AG10803 (cell line): ENCODE measurements around the gene OSBPL2.

Experiments used
- DNase-seq: peaks from one replicate; pipeline ENCODE4 v3.0.0; 2010; ENCODE audit warnings: low read depth
- H3K4me3 ChIP-seq: 2 replicates; pipeline ENCODE4 v1.5.1; 2011; ENCODE audit warnings: mild to moderate bottlenecking, low read length, control low read depth
- TF ChIP-seq, protein P1 (sequence below): conservative IDR thresholded peaks from 2 replicates; pipeline ENCODE4 v1.5.1; 2011; ENCODE audit warnings: mild to moderate bottlenecking, low read length, control low read depth, inconsistent platforms

Gene OSBPL2

DNA sequence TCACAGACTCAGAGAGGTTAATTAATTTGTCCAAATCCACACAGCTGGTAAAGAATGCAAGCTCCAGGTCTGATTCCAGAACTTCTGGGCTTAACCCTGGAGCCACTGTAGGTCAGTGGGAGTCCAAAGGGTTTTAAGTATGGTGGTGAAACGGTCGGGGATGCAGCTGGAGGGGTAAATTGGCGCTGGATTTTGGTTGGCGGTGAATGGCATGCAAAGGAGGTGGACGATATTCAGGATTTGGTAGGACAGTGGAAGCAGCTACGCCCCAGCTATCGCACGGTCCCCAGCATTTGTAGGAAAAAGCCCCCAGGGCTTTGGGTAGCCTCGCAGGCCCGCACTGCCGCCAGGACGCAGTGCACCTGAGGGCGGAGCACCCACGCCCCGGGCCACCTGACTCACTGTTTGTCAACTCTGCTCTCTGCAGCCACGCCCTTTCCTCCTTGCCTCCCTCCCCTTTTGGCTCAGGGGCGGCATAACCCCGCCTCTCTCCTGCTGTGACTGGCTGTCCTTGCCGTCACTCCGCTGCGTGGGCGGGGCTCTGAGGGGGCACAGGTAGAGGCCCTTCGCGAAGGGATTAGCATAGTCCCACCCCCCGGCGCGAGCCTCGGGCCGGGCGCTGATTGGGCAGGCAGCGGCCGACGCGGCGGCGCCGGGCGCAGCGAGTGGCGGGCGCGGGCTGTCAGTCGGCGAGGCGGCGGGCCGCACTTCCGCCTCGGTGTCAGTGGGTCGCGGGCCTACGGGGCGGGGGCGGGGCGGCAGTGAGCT, at the start of gene OSBPL2:
OSBPL2 (plus strand) TSS at position 721 of the 768 bp plus-strand sequence. CDS start 17,664 bp downstream, outside the sequence.
- DNase-seq: peak; percentile 95
- H3K4me3 ChIP-seq: peak within 1 kb of the TSS; percentile 92
- TF ChIP-seq, protein P1, sequence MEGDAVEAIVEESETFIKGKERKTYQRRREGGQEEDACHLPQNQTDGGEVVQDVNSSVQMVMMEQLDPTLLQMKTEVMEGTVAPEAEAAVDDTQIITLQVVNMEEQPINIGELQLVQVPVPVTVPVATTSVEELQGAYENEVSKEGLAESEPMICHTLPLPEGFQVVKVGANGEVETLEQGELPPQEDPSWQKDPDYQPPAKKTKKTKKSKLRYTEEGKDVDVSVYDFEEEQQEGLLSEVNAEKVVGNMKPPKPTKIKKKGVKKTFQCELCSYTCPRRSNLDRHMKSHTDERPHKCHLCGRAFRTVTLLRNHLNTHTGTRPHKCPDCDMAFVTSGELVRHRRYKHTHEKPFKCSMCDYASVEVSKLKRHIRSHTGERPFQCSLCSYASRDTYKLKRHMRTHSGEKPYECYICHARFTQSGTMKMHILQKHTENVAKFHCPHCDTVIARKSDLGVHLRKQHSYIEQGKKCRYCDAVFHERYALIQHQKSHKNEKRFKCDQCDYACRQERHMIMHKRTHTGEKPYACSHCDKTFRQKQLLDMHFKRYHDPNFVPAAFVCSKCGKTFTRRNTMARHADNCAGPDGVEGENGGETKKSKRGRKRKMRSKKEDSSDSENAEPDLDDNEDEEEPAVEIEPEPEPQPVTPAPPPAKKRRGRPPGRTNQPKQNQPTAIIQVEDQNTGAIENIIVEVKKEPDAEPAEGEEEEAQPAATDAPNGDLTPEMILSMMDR: no peak

DNA sequence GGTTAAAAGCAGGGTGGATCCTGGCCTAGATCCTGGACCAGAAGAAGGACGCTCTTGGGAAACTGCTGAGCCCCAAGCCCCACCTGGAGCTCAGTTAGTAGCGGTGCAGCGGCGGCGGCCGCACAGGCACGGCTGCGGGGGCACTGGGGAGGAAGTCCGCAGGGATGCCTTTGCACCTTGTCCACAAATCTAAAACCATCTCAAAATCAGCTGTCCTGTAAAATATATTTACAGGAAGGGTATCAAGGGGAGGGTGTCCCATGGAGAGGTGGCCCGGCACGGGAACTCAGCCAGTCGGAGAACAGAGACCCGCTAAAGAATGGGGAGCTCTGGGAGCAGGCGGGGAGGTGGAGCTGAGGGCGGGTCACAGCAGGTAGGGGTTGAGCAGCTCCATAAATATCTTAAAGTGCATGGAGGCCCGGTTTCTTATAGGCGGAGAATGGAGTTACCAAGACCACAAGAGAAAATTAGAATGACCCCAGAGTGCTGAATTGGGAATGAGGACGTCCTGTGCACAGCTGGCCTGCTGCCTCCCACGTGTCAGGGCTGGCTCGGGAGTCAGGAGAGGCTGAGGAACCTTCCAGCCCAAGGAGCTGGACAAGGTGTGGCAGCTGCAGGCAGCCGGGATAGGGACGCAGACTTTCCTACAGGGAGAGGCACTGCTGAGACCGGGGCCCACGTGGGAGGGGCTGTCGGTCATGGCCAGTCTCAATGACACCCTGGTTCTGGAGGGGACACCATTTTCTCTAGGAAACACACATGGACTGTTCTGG, 47.5 kb upstream of the OSBPL2 start:
- TF ChIP-seq, protein P1: no peak
- DNase-seq: no peak
- no peak overlapping the region for H3K4me3 ChIP-seq

DNA sequence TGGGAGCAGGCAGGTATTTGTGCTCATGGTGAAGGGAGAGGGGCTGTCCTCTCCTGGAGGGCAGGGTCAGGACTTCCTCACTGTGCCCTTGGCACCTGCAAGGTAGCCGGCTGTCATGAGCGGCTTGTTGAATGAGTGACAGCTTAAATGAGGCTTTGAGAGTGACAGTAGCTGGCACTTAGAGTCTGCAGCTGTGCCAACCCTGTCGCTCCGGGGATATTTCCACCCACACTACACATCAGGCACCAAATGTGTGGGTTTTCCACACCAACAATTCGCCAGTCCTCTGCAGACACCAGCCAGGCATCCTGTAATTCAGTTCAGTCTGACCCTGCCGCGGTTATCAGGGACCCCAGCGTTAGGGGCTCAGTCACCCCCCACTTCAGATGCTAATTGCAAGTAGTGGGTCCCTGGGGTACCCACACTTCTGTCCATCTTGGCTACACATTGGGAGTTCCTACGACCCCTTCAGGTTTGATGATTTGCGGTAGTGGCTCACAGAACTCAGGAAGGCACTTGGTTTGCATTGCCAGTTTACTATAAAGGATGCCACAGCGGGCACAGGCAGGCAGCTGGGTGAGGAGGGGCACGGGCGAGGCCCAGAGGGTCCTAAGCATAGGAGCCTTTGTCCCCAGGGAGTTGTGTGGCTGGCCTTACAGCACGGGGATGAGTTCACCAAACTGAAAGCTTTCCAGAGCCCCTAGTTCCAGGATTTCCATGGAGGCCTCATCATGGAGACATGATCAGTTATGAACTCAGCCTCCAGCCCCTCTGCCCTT, 46.4 kb upstream of the OSBPL2 start:
- DNase-seq: no peak
- no peak overlapping the region for H3K4me3 ChIP-seq
- TF ChIP-seq, protein P1: no peak

DNA sequence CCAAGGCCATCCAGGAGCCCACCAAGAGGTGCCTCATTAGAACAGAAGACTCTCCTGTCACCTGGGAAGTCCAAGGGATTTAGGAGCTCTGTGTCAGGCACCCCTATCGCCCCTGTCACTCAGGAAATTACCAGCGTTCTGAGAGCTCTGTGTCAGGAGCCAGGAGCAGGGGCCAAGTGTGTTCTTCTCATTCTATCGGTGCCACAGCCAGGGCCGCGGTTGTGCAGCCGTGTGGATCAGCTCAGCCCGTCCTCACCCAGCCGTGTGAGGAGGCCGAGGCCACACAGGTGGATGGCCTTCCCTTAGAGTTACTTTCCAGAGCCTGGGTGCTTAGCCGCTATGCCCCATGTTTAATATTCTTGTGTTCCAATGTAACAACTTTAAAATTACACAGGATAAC, 45.7 kb upstream of the OSBPL2 start:
- H3K4me3 ChIP-seq: no peak overlapping the region
- TF ChIP-seq, protein P1: no peak
- DNase-seq: no peak

DNA sequence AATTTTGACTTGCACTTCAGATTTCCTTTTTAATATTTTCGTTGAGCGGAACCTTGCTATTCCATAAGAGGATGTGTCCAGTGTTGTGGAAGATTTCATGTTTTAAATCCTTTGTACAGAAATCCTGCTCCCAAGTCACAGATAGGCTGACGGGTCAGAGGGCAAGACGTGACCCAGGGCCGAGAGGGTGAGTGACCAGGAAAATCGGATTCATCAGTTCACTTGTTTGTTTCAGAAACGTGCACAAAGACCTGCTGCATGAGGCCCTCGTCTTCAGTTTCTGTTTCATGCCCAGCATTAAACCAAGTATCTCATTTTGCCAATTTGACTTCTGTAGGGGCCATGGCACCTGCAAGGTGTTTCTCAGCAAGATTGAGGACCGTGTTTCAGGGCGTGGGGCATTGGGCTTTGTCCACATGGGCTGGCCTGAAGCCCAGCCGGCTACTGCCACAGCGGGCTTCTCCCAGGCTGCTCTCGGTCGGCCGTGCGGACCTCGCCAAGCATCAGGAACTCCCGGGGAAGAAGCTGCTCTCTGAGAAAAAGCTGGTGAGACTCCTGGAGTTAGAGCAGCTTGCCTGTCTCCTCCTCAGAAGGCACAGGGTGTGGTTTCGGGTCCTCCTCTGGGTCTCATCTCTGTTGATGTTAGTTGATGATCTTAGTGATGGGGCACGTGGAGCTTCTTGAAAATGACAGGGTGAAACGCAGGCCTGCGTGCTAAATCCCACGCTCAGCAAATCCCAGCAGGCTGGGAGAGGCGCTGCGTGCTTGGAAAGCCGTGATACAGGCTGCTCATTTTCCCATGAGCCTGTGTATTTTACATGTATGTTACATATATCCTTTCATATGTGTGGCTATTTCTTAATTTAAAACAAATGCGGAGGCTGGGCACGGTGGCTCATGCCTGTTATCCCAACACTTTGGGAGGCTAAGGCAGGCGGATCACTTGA, 45.0 kb upstream of the OSBPL2 start:
- no peak overlapping the region for H3K4me3 ChIP-seq
- TF ChIP-seq, protein P1: no peak
- no peak for DNase-seq

DNA sequence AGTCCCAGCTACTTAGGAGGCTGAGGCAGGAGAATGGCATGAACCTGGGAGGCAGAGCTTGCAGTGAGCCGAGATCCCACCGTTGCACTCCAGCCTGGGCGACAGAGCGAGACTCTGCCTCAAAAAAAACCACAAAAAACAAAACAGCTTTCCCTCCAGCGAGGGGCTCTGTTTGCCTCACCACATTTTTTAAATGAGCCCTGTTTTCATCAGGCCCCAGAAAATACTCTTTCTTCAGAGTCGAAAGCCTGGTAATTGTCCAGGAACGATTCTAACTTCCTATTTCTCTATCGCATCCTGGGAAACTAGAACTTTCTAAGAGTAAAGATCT, 43.3 kb upstream of the OSBPL2 start:
- no peak overlapping the region for H3K4me3 ChIP-seq
- DNase-seq: no peak
- TF ChIP-seq, protein P1: no peak
